ENCODE data around the gene POLD4. TPM values are rescaled to one million over a fixed set of nuclear protein-coding genes. Genes with fewer than 3 reads are reported as not detected.
A peak's percentile ranks its signal among the peaks of the same experiment; 100 is the strongest.

The POLD4 gene
- total RNA-seq, 4 donors from 2014 or later, result 57.4 to 115 (median 87.9) TPM

DNA sequence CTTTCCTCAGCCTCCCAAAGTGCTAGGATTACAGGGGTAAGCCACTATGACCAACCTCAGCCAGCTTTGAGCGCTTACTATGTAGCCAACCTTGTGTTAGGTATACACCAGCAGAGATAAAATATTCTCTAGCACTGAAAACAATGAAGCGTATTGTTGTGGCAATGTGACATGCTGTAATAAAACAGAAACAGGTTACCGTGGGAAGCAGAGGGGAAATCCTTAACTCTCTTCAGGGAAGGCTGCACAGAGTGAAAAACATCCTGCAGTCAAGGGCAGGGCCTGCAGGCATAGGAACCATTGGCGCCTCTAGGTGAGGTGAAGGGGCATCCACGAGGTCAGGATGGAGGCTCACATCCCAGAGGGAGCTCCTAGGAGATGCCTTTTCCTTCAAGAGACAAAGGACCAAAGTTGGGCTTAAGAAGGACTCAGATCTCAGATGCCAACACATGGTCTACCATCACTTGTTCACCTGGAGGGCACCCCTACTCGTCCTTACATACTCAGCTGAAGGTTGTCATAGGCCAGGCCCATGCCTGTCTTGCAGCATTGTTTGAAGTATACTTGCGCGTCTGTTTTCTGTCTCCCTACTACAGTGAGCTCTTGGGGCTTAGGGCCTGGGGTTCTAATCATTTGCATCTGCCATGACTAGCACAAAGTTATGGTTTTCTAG is 8.0 kb downstream of the POLD4 start:
- H3K27ac ChIP-seq, result no peak overlapping the region
- no peak for TF ChIP-seq POLR2A (IDR thresholded peaks at IDR 0.05)
- TF ChIP-seq, protein P1, sequence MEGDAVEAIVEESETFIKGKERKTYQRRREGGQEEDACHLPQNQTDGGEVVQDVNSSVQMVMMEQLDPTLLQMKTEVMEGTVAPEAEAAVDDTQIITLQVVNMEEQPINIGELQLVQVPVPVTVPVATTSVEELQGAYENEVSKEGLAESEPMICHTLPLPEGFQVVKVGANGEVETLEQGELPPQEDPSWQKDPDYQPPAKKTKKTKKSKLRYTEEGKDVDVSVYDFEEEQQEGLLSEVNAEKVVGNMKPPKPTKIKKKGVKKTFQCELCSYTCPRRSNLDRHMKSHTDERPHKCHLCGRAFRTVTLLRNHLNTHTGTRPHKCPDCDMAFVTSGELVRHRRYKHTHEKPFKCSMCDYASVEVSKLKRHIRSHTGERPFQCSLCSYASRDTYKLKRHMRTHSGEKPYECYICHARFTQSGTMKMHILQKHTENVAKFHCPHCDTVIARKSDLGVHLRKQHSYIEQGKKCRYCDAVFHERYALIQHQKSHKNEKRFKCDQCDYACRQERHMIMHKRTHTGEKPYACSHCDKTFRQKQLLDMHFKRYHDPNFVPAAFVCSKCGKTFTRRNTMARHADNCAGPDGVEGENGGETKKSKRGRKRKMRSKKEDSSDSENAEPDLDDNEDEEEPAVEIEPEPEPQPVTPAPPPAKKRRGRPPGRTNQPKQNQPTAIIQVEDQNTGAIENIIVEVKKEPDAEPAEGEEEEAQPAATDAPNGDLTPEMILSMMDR (IDR thresholded peaks at IDR 0.05 in 4 of 5, conservative IDR thresholded peaks at IDR 0.05 in 1 of 5), result no peak
- H3K4me1 ChIP-seq, result no peaks in the 10 kb centered on the region
- no peak for DNase-seq
- H3K9me3 ChIP-seq, result no peaks in the 10 kb centered on the region
- H3K27me3 ChIP-seq, result no peaks in the 10 kb centered on the region
- intact Hi-C loops (cut with DNase I; ENCODE audit: low total_unique reads) (no loop called here), in situ Hi-C loops (cut with MboI; ENCODE audit: low sequenced_read_pairs in 4 of 4) (no loop called here)
- H3K4me3 ChIP-seq, result no peak overlapping the region
- no peaks in the 10 kb centered on the region for H3K36me3 ChIP-seq
- peak in 1 of 2 donors; percentile 27 for ATAC-seq

DNA sequence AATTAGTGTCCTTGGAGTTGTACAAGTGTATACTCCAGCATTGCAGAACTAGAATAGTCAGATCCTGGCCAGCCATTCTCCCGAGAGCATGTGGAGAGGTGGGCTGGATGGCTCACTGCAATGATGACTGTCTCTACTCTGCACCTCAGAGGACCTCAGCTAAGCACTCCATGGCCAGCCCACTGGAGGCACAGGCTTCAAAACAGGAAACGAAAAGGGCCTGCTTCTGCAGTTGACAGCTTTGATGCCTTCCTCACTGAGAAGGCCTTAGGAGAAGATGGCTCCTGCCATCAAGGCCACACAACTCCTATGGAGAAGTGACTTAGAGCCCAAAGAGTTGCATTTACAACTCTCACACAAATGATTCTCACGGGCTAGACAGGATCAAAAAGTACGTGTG is 9.1 kb downstream of the POLD4 start:
- DNase-seq (no peak), ATAC-seq (no peak)
- no peak overlapping the region for H3K27ac ChIP-seq
- intact Hi-C loops (cut with DNase I; ENCODE audit: low total_unique reads) (no loop called here), in situ Hi-C loops (cut with MboI; ENCODE audit: low sequenced_read_pairs in 4 of 4) (no loop called here)
- H3K36me3 ChIP-seq, result no peaks in the 10 kb centered on the region
- H3K27me3 ChIP-seq, result no peaks in the 10 kb centered on the region
- H3K4me1 ChIP-seq, result no peaks in the 10 kb centered on the region
- no peak overlapping the region for H3K4me3 ChIP-seq
- H3K9me3 ChIP-seq, result no peaks in the 10 kb centered on the region
- no peak for TF ChIP-seq POLR2A (IDR thresholded peaks at IDR 0.05)
- TF ChIP-seq, protein P1 (IDR thresholded peaks at IDR 0.05 in 4 of 5, conservative IDR thresholded peaks at IDR 0.05 in 1 of 5), result no peak

DNA sequence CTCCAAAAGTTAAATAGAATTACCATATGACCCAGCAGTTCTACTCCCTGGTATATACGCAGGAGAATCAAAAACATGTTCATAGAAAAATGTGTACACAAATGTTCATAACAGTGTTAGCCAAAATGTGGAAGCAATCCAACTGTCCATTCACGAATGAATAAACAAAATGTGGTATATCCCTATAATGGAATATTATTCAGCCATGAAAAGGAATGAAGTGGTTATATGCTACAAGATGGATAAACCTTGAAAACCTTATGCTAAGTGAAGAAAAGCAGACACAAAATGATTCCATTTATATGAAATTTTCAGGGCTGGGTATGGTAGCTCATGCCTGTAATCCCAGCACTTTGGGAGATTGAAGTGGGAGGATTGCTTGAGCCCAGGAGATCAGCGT is 16.1 kb downstream of the POLD4 start:
- intact Hi-C loops (cut with DNase I; ENCODE audit: low total_unique reads), result no loop called here
- in situ Hi-C loops (cut with MboI; ENCODE audit: low sequenced_read_pairs in 4 of 4), result no loop called here
- H3K36me3 ChIP-seq, result no peaks in the 10 kb centered on the region
- H3K27me3 ChIP-seq, result no peaks in the 10 kb centered on the region
- ATAC-seq (no peak), DNase-seq (no peak)
- H3K27ac ChIP-seq, result no peak overlapping the region
- no peaks in the 10 kb centered on the region for H3K4me1 ChIP-seq
- TF ChIP-seq, protein P1 (IDR thresholded peaks at IDR 0.05 in 4 of 5, conservative IDR thresholded peaks at IDR 0.05 in 1 of 5), result no peak
- TF ChIP-seq POLR2A (IDR thresholded peaks at IDR 0.05), result no peak
- H3K4me3 ChIP-seq, result no peak overlapping the region
- H3K9me3 ChIP-seq, result no peaks in the 10 kb centered on the region

DNA sequence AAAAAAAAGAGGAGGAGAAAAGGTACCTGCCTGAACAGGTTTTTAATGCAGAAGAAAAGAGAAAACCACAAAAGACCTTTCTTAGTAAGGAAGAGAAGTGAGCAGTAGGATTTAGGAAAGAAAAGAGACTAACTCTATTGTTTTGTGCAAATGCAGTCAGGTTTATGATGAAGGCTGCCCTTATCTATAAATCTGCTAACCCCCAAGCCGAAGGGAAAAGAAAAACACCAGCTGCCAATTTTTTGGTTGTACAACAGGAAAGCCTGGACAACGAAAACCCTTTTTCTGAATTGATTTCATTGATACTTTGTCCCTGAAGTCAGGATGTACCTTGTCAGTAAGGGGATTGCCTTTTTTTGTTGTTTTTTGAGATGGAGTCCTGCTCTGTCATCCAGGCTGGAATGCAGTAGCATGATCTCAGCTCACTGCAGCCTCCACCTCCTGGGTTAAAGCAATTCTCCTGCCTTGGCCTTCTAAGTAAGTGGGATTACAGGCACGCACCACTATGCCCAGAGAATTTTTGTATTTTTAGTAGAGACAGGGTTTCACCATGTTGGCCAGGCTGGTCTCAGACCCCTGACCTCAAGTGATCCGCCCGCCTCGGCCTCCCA is 21.2 kb downstream of the POLD4 start:
- ATAC-seq (no peak), DNase-seq (no peak)
- intact Hi-C loops (cut with DNase I; ENCODE audit: low total_unique reads), result no loop called here
- no peaks in the 10 kb centered on the region for H3K9me3 ChIP-seq
- no peak for TF ChIP-seq POLR2A (IDR thresholded peaks at IDR 0.05)
- TF ChIP-seq, protein P1 (IDR thresholded peaks at IDR 0.05 in 4 of 5, conservative IDR thresholded peaks at IDR 0.05 in 1 of 5), result no peak
- no peaks in the 10 kb centered on the region for H3K36me3 ChIP-seq
- H3K27ac ChIP-seq, result no peak overlapping the region
- no peak overlapping the region for H3K4me3 ChIP-seq
- H3K27me3 ChIP-seq, result no peaks in the 10 kb centered on the region
- in situ Hi-C loops (cut with MboI; ENCODE audit: low sequenced_read_pairs in 4 of 4), result no loop called here
- H3K4me1 ChIP-seq, result no peaks in the 10 kb centered on the region
